Measurements from ENCODE around the gene ZBTB7C.

- no peak for TF ChIP-seq USF1 (IDR thresholded peaks at IDR 0.05; ENCODE audit: borderline replicate concordance, low read depth)
- no peak for TF ChIP-seq CTCF (IDR thresholded peaks at IDR 0.05)
- no peak for TF ChIP-seq ELF1 (IDR thresholded peaks at IDR 0.05)
These were observed 220.6 kb downstream of the ZBTB7C start for GRCh38 chr18:48188609-48189008.

All from SK-N-SH (cell line).